Neural cell (in vitro differentiated cells): Measurements from ENCODE around the gene PTPRA. TPM values are rescaled to one million over a fixed set of nuclear protein-coding genes. Genes with fewer than 3 reads are reported as not detected.

ENCODE experiments used
- H2AFZ ChIP-seq: fragments of 200-600, 300-800 bp; sonication (generic), shearing (Covaris generic); 2 replicates; pipeline ENCODE4 v1.6.0; 2014; ENCODE audit warnings: low read depth, mild to moderate bottlenecking, antibody characterized with exemption, low read length, moderate library complexity
- H3F3A ChIP-seq: fragments of 200-600 bp; shearing (Covaris generic); 2 replicates; pipeline ENCODE4 v1.6.1; 2016; ENCODE audit warnings: mild to moderate bottlenecking, moderate library complexity, mixed read lengths, antibody characterized with exemption, low read length; ENCODE audit not compliant: insufficient read depth, poor library complexity, severe bottlenecking
- H3K27ac ChIP-seq: fragments of 200-600, 300-800 bp; sonication (generic), shearing (Covaris generic); 2 replicates; pipeline ENCODE4 v1.5.1; 2014; ENCODE audit warnings: mild to moderate bottlenecking, low read length, moderate library complexity
- H3K27me3 ChIP-seq: fragments of 300-800, 200-600 bp; sonication (generic), shearing (Covaris generic); 2 replicates; pipeline ENCODE4 v1.6.0; 2014; ENCODE audit warnings: mild to moderate bottlenecking, low read depth, low read length, moderate library complexity; ENCODE audit not compliant: insufficient read depth
- H3K36me3 ChIP-seq: fragments of 300-800, 200-600 bp; sonication (generic), shearing (Covaris generic); 2 replicates; pipeline ENCODE4 v1.5.1; 2014; ENCODE audit warnings: mild to moderate bottlenecking, antibody characterized with exemption, low read length, moderate library complexity; ENCODE audit not compliant: insufficient read depth
- H3K4me2 ChIP-seq: fragments of 300-800, 200-600 bp; sonication (generic), shearing (Covaris generic); 2 replicates; pipeline ENCODE4 v1.6.0; 2014; ENCODE audit warnings: mild to moderate bottlenecking, low read length
- H3K4me3 ChIP-seq: fragments of 300-800, 200-600 bp; sonication (generic), shearing (Covaris generic); 2 replicates; pipeline ENCODE4 v1.5.1; 2014; ENCODE audit warnings: mild to moderate bottlenecking, low read length, moderate library complexity
- H3K79me2 ChIP-seq: fragments of 200-600 bp; shearing (Covaris generic); replicated peaks from 2 replicates; pipeline ENCODE4 v1.6.0; 2014; ENCODE audit warnings: mild to moderate bottlenecking, low read length, moderate library complexity; ENCODE audit not compliant: insufficient read depth
- H3K9ac ChIP-seq: fragments of 300-800, 200-600 bp; sonication (generic), shearing (Covaris generic); 2 replicates; pipeline ENCODE4 v1.6.1; 2016; ENCODE audit warnings: mild to moderate bottlenecking, low read length, mixed read lengths
- H3K9me2 ChIP-seq: fragments of 200-600 bp; shearing (Covaris generic); 2 replicates; pipeline ENCODE4 v1.6.1; 2016; ENCODE audit warnings: mild to moderate bottlenecking, low read length, mixed read lengths; ENCODE audit not compliant: insufficient read depth
- H3K9me3 ChIP-seq: fragments of 200-600, 300-800 bp; sonication (generic), shearing (Covaris generic); 2 replicates; pipeline ENCODE4 v1.6.1; 2016; ENCODE audit warnings: mild to moderate bottlenecking, mixed run types, low read length, moderate library complexity, mixed read lengths
- H4K20me1 ChIP-seq: fragments of 200-600 bp; shearing (Covaris generic); 2 replicates; pipeline ENCODE4 v1.6.1; 2016; ENCODE audit warnings: mild to moderate bottlenecking, mixed run types; ENCODE audit not compliant: insufficient read depth
- EP300 ChIP-seq: fragments of 450-650 bp; conservative IDR thresholded peaks from 2 replicates; pipeline ENCODE4 v1.6.1; 2014; ENCODE audit warnings: antibody characterized with exemption, mild to moderate bottlenecking, moderate library complexity; ENCODE audit not compliant: poor library complexity, severe bottlenecking
- EZH2 ChIP-seq: fragments of 200-600, 300-800 bp; shearing (Covaris generic), sonication (generic); IDR thresholded peaks from 2 replicates; pipeline ENCODE4 v1.6.1; 2014; ENCODE audit warnings: antibody characterized with exemption, low read length, borderline replicate concordance, mild to moderate bottlenecking; ENCODE audit not compliant: insufficient read depth, poor library complexity, severe bottlenecking
- MXI1 ChIP-seq: fragments of 450-650 bp; conservative IDR thresholded peaks from 2 replicates; pipeline ENCODE4 v1.6.1; 2014; ENCODE audit warnings: antibody characterized with exemption, mild to moderate bottlenecking; ENCODE audit not compliant: poor library complexity, severe bottlenecking
- POLR2AphosphoS5 ChIP-seq: IDR thresholded peaks from 2 replicates; pipeline ENCODE4 v1.6.1; 2012
- RAD21 ChIP-seq: fragments of 450-650 bp; conservative IDR thresholded peaks from 2 replicates; pipeline ENCODE4 v1.6.1; 2014; ENCODE audit warnings: antibody characterized with exemption, mild to moderate bottlenecking, moderate library complexity
- SMC3 ChIP-seq: fragments of 450-650 bp; conservative IDR thresholded peaks from 2 replicates; pipeline ENCODE4 v1.6.1; 2014; ENCODE audit warnings: antibody characterized with exemption, mild to moderate bottlenecking, moderate library complexity; ENCODE audit not compliant: poor library complexity
- TAF1 ChIP-seq: IDR thresholded peaks from 2 replicates; pipeline ENCODE4 v1.6.1; 2012; ENCODE audit warnings: low read depth
- polyA plus RNA-seq: library from polyadenylated mRNA; depleted of rRNA; stranded (reverse); fragments of >200 nt; gene quantifications from 2 replicates; pipeline ENCODE4 v1.2.3, GENCODE V29; 2014
- TF ChIP-seq, protein P1 (sequence below): IDR thresholded peaks from 2 replicates; pipeline ENCODE4 v1.6.1; 2012; ENCODE audit warnings: borderline replicate concordance
- TF ChIP-seq, protein P2 (sequence below): fragments of 450-650 bp; IDR thresholded peaks from 2 replicates; pipeline ENCODE4 v1.5.1; 2014; ENCODE audit warnings: antibody characterized with exemption, mild to moderate bottlenecking, moderate library complexity; ENCODE audit not compliant: poor library complexity, severe bottlenecking

PTPRA gene
- polyA plus RNA-seq, 1 donor from 2014 or later = 68.2 TPM

DNA sequence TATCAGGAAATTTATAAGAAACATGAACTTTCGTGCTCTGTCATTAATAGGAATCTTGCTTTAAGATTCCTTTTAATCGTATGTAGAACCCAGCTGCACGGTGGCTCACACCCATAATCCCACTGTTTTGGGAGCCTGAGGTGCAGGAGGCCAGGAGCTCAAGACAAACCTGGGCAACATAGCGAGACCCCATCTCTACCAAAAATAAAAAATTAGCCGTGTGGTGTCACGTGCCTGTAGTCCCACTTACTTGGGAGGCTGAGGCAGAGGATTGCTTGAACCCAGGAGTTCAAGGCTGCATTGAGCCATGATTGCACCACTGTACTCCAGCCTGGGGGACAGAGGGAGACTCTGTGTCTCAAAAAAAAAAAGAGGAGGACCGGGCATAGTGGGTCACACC lies 7.4 kb downstream of the PTPRA start:
- Histone ChIP-seq H3K9ac (no peak overlapping the region), H3F3A (no peaks in the 10 kb centered on the region), H3K4me3 (no peak overlapping the region), H3K36me3 (no peaks in the 10 kb centered on the region), H3K4me2 (no peak overlapping the region), H3K79me2 (peaks cover 74% of the 10 kb centered on the region), H3K9me2 (no peaks in the 10 kb centered on the region), H2AFZ (no peak overlapping the region), H4K20me1 (no peaks in the 10 kb centered on the region), H3K27me3 (no peaks in the 10 kb centered on the region), H3K27ac (no peak overlapping the region), H3K9me3 (no peaks in the 10 kb centered on the region)
- TF ChIP-seq, protein P1, sequence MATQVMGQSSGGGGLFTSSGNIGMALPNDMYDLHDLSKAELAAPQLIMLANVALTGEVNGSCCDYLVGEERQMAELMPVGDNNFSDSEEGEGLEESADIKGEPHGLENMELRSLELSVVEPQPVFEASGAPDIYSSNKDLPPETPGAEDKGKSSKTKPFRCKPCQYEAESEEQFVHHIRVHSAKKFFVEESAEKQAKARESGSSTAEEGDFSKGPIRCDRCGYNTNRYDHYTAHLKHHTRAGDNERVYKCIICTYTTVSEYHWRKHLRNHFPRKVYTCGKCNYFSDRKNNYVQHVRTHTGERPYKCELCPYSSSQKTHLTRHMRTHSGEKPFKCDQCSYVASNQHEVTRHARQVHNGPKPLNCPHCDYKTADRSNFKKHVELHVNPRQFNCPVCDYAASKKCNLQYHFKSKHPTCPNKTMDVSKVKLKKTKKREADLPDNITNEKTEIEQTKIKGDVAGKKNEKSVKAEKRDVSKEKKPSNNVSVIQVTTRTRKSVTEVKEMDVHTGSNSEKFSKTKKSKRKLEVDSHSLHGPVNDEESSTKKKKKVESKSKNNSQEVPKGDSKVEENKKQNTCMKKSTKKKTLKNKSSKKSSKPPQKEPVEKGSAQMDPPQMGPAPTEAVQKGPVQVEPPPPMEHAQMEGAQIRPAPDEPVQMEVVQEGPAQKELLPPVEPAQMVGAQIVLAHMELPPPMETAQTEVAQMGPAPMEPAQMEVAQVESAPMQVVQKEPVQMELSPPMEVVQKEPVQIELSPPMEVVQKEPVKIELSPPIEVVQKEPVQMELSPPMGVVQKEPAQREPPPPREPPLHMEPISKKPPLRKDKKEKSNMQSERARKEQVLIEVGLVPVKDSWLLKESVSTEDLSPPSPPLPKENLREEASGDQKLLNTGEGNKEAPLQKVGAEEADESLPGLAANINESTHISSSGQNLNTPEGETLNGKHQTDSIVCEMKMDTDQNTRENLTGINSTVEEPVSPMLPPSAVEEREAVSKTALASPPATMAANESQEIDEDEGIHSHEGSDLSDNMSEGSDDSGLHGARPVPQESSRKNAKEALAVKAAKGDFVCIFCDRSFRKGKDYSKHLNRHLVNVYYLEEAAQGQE = no peak
- TF ChIP-seq MXI1 (no peak), RAD21 (no peak), SMC3 (no peak), POLR2AphosphoS5 (no peak), EP300 (no peak), TAF1 (no peak), EZH2 (no peak)
- TF ChIP-seq, protein P2, sequence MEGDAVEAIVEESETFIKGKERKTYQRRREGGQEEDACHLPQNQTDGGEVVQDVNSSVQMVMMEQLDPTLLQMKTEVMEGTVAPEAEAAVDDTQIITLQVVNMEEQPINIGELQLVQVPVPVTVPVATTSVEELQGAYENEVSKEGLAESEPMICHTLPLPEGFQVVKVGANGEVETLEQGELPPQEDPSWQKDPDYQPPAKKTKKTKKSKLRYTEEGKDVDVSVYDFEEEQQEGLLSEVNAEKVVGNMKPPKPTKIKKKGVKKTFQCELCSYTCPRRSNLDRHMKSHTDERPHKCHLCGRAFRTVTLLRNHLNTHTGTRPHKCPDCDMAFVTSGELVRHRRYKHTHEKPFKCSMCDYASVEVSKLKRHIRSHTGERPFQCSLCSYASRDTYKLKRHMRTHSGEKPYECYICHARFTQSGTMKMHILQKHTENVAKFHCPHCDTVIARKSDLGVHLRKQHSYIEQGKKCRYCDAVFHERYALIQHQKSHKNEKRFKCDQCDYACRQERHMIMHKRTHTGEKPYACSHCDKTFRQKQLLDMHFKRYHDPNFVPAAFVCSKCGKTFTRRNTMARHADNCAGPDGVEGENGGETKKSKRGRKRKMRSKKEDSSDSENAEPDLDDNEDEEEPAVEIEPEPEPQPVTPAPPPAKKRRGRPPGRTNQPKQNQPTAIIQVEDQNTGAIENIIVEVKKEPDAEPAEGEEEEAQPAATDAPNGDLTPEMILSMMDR = no peak

DNA sequence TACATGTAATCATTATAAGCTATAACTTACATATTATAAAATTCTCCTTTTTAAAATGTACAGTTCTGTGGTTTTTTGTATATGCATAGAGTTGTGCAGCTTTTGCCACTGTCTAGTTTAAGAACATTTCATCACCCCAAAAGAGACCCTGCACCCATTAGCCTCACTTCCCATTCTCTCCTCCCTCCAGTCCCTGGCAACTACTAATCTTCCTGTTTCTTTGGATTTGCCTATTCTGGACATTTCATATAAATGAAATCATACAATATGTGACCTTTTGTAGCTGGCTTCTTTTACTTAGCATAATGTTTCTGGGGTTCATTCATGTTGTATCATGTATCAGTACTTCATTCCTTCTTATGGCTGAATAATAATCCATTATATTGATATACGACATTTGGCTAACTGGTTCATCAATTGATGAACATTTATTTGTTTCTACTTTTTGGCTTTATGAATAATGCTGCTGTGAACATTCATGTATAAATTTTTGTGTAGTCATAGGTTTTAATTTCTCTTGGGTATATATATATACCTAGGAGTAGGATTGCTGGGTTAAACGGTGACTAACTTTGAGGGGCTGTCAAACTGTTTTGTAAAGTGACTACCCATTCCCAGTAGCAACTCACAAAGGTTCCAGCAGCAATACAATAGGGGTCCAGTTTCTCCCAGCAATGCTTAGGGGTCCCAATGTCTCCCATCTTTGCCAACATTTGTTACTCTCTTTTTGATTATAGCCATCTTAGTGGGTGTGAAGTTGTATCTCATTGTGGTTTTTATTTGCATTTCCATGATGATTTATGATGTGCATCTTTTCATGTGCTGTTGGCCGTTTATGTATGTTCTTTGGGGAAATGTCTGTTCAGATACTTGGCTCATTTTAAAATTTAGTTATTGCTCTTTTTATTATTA lies 10.7 kb downstream of the PTPRA start:
- Histone ChIP-seq H3K27me3 (no peaks in the 10 kb centered on the region), H3K4me2 (no peak overlapping the region), H3K9me3 (no peaks in the 10 kb centered on the region), H3K9me2 (no peaks in the 10 kb centered on the region), H3K36me3 (no peaks in the 10 kb centered on the region), H2AFZ (no peak overlapping the region), H3K9ac (no peak overlapping the region), H3K27ac (no peak overlapping the region), H3K79me2 (peaks cover 75% of the 10 kb centered on the region), H3F3A (no peaks in the 10 kb centered on the region), H3K4me3 (no peak overlapping the region), H4K20me1 (no peaks in the 10 kb centered on the region)
- no peak for TF ChIP-seq POLR2AphosphoS5
- TF ChIP-seq MXI1 = no peak
- TF ChIP-seq SMC3 = no peak
- TF ChIP-seq EZH2 = no peak
- no peak for TF ChIP-seq EP300
- TF ChIP-seq TAF1 = no peak
- TF ChIP-seq, protein P1 = no peak
- TF ChIP-seq RAD21 = no peak
- TF ChIP-seq, protein P2 = no peak
